Measurements from ENCODE around the gene BCL2L2. TPM values are rescaled to one million over a fixed set of nuclear protein-coding genes. Genes with fewer than 3 reads are reported as not detected.

BCL2L2 gene
- total and polyA plus RNA-seq, 12 donors, result 16.8 to 44.9 (median 36.4) TPM

GRCh38 chr14:23347406-23348296, 41.0 kb downstream of the BCL2L2 start:
- TF ChIP-seq CTCF (IDR thresholded peaks at IDR 0.05), result no peak
- intact Hi-C loops (cut with DNase I), result no loop called here
- ATAC-seq (peak in 1 of 8 donors; percentile 1), DNase-seq (no peak)
- Histone ChIP-seq H3K9me3 (no peaks in the 10 kb centered on the region), H3K4me1 (peaks cover 0 to 12% (median 9%) of the 10 kb centered on the region in 9 donors), H3K36me3 (no peaks in the 10 kb centered on the region), H3K27me3 (peaks cover 0 to 23% (median 0%) of the 10 kb centered on the region in 7 donors), H3K27ac (no peak overlapping the region), H3K4me3 (no peak overlapping the region)
- 94 to 95% methylated on average over 19 of the region's 19 CpGs for WGBS, 2 donors

GRCh38 chr14:23348297-23348655, 41.6 kb downstream of the BCL2L2 start:
- H3K4me1 ChIP-seq, result peaks cover 0 to 18% (median 9%) of the 10 kb centered on the region in 9 donors
- H3K9me3 ChIP-seq, result no peaks in the 10 kb centered on the region
- no peaks in the 10 kb centered on the region for H3K36me3 ChIP-seq
- no peak overlapping the region for H3K27ac ChIP-seq
- no peak for DNase-seq
- 85% methylated on average over 6 of the region's 6 CpGs for WGBS, 2 donors
- TF ChIP-seq CTCF (IDR thresholded peaks at IDR 0.05), result no peak
- intact Hi-C loops (cut with DNase I), result no loop called here
- H3K27me3 ChIP-seq, result peaks cover 0 to 30% (median 0%) of the 10 kb centered on the region in 7 donors
- no peak for ATAC-seq
- H3K4me3 ChIP-seq, result no peak overlapping the region

- H3K36me3 ChIP-seq, result no peaks in the 10 kb centered on the region
- WGBS, 2 donors, result 87 to 96% methylated on average over 8 of the region's 8 CpGs
- DNase-seq (no peak), ATAC-seq (no peak)
- H3K27ac ChIP-seq, result no peak overlapping the region
- no peak overlapping the region for H3K4me3 ChIP-seq
- H3K4me1 ChIP-seq, result peaks cover 0 to 20% (median 9%) of the 10 kb centered on the region in 9 donors
- H3K9me3 ChIP-seq, result no peaks in the 10 kb centered on the region
- intact Hi-C loops (cut with DNase I), result no loop called here
- peaks cover 0 to 39% (median 0%) of the 10 kb centered on the region in 7 donors for H3K27me3 ChIP-seq
- no peak for TF ChIP-seq CTCF (IDR thresholded peaks at IDR 0.05)
Observed at GRCh38 chr14:23349156-23349845, 42.7 kb downstream of the BCL2L2 start.

GRCh38 chr14:23351681-23352505, 45.3 kb downstream of the BCL2L2 start:
- no peaks in the 10 kb centered on the region for H3K9me3 ChIP-seq
- peak overlapping the region; percentile 43 to 79 (median 63) for H3K4me3 ChIP-seq
- TF ChIP-seq CTCF (IDR thresholded peaks at IDR 0.05), result peak in 1 of 9 donors; percentile 4
- ATAC-seq, result peak; percentile 10 to 45 (median 23)
- peaks cover 0 to 45% (median 0%) of the 10 kb centered on the region in 7 donors for H3K27me3 ChIP-seq
- WGBS, 2 donors, result 12 to 15% methylated on average over 54 to 61 of the region's 61 CpGs
- H3K4me1 ChIP-seq, result peaks cover 0 to 20% (median 9%) of the 10 kb centered on the region in 9 donors
- peak overlapping the region in 3 of 10 donors; percentile 20 to 70 (median 58) for H3K27ac ChIP-seq
- intact Hi-C loops (cut with DNase I), result no loop called here
- H3K36me3 ChIP-seq, result peaks cover 0 to 4% (median 0%) of the 10 kb centered on the region in 9 donors
- DNase-seq, result peak in 1 of 2 donors; percentile 17
